DOHH2 (cell line): ENCODE data around the gene SYNPO2L.

Source experiments
- CTCF ChIP-seq: fragments of 200-600 bp; sonication (generic); IDR thresholded peaks from one replicate; pipeline ENCODE4 v1.5.1; 2014; ENCODE audit warnings: antibody characterized with exemption, mild to moderate bottlenecking, low read depth, low read length; ENCODE audit not compliant: poor library complexity, severe bottlenecking
- EZH2phosphoT487 ChIP-seq: fragments of 200-600 bp; sonication (generic); IDR thresholded peaks from 2 replicates; pipeline ENCODE4 v1.6.1; 2017; ENCODE audit warnings: borderline replicate concordance, mild to moderate bottlenecking, antibody characterized with exemption, low read length, moderate library complexity, mixed read lengths

- TF ChIP-seq CTCF (no peak), EZH2phosphoT487 (no peak)
These were observed 8.5 kb downstream of the SYNPO2L start for GRCh38 chr10:73647211-73647874.
